ENCODE measurements around the gene ZNF93. TPM values are rescaled to one million over a fixed set of nuclear protein-coding genes. Genes with fewer than 3 reads are reported as not detected.
A peak's percentile ranks its signal among the peaks of the same experiment; 100 is the strongest.

The ZNF93 gene
- total and polyA plus RNA-seq, 9 of the 15 experiments (the other 6 are each of a cell fraction or from before 2014, with no cell fraction given): 11.1 to 26.3 (median 17.1) TPM

DNA sequence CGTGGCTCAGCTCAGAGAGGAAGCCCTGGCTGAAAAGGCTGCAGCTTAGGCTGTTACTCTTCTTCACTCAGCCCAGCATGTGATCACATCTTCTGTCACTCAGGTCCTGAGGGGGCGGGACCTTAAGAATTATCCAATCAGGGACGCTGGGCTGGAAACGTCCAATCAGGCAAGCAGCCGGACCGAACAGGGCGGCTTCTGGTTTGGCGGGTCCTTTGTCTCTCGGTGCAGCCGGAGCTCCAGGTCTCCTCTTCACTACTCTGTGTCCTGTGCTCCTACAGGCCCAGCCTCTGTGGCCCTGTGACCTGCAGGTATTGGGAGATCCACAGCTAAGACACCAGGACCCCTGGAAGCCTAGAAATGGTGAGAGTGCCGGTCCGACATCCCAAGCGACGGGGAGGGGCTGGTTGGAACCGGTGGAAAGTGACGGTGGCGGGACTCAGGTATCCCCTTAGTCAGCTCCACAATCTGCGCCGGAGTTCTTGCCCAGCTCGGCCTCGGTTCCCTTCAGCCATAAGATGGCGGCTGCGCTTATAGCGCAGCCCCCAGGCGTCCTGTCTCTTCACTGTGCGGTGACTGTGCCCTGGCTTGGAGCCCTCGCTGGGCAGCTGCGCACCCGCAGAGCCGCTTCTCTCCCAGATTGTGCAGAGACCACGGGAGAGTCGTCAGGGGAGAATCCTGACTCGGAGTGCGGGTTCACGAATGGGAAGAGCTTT, at the start of gene ZNF93 (continued):
- TF ChIP-seq, protein P1, sequence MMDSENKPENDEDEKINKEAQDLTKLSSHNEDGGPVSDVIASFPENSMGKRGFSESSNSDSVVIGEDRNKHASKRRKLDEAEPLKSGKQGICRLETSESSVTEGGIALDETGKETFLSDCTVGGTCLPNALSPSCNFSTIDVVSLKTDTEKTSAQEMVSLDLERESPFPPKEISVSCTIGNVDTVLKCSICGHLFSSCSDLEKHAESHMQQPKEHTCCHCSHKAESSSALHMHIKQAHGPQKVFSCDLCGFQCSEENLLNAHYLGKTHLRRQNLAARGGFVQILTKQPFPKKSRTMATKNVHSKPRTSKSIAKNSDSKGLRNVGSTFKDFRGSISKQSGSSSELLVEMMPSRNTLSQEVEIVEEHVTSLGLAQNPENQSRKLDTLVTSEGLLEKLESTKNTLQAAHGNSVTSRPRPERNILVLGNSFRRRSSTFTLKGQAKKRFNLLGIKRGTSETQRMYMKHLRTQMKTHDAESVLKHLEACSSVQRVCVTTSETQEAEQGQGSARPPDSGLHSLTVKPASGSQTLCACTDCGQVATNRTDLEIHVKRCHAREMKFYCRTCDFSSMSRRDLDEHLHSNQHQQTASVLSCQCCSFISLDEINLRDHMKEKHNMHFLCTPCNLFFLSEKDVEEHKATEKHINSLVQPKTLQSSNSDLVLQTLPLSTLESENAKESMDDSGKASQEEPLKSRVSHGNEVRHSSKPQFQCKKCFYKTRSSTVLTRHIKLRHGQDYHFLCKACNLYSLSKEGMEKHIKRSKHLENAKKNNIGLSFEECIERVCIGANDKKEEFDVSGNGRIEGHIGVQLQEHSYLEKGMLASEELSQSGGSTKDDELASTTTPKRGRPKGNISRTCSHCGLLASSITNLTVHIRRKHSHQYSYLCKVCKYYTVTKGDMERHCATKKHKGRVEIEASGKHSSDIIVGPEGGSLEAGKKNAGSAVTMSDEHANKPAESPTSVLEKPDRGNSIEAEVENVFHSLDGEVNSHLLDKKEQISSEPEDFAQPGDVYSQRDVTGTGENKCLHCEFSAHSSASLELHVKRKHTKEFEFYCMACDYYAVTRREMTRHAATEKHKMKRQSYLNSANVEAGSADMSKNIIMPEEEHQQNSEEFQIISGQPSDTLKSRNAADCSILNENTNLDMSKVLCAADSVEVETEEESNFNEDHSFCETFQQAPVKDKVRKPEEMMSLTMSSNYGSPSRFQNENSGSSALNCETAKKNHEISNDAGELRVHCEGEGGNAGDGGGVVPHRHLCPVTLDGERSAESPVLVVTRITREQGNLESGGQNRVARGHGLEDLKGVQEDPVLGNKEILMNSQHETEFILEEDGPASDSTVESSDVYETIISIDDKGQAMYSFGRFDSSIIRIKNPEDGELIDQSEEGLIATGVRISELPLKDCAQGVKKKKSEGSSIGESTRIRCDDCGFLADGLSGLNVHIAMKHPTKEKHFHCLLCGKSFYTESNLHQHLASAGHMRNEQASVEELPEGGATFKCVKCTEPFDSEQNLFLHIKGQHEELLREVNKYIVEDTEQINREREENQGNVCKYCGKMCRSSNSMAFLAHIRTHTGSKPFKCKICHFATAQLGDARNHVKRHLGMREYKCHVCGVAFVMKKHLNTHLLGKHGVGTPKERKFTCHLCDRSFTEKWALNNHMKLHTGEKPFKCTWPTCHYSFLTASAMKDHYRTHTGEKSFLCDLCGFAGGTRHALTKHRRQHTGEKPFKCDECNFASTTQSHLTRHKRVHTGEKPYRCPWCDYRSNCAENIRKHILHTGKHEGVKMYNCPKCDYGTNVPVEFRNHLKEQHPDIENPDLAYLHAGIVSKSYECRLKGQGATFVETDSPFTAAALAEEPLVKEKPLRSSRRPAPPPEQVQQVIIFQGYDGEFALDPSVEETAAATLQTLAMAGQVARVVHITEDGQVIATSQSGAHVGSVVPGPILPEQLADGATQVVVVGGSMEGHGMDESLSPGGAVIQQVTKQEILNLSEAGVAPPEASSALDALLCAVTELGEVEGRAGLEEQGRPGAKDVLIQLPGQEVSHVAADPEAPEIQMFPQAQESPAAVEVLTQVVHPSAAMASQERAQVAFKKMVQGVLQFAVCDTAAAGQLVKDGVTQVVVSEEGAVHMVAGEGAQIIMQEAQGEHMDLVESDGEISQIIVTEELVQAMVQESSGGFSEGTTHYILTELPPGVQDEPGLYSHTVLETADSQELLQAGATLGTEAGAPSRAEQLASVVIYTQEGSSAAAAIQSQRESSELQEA (IDR thresholded peaks at IDR 0.05; ENCODE audit: low read depth): no peak
- TF ChIP-seq NFYB (IDR thresholded peaks at IDR 0.05; ENCODE audit: extremely low read depth, insufficient read length): peak; percentile 95
- TF ChIP-seq ZKSCAN3 (CRISPR knock-in tag; IDR thresholded peaks at IDR 0.05): no peak
- no peak for TF ChIP-seq ZC3H8 (IDR thresholded peaks at IDR 0.05)
- TF ChIP-seq POLR2A (conservative IDR thresholded peaks at IDR 0.05): peak; percentile 92
- TF ChIP-seq AFF1 (IDR thresholded peaks at IDR 0.05; ENCODE audit: low read depth in 1 of 2, partially characterized antibody in 2 of 2): peak; percentile 0 to 13
- TF ChIP-seq CEBPB (tag; IDR thresholded peaks at IDR 0.05): no peak
- 0 out of 2 replicates have a peak, but pooled peaks have one; percentile 8 for TF ChIP-seq SMAD4 (CRISPR knock-in tag; conservative IDR thresholded peaks at IDR 0.05)

Data from K562 (cell line).